ENCODE data around the gene MYOCOS. TPM values are rescaled to one million over a fixed set of nuclear protein-coding genes. Genes with fewer than 3 reads are reported as not detected.
"Not testable (repeated sequence)": the region's sequence is repeated elsewhere in the genome, so short reads cannot be mapped to it uniquely, and the experiment has no call there.

MYOCOS gene
- polyA plus RNA-seq, 1 experiment = not detected

DNA sequence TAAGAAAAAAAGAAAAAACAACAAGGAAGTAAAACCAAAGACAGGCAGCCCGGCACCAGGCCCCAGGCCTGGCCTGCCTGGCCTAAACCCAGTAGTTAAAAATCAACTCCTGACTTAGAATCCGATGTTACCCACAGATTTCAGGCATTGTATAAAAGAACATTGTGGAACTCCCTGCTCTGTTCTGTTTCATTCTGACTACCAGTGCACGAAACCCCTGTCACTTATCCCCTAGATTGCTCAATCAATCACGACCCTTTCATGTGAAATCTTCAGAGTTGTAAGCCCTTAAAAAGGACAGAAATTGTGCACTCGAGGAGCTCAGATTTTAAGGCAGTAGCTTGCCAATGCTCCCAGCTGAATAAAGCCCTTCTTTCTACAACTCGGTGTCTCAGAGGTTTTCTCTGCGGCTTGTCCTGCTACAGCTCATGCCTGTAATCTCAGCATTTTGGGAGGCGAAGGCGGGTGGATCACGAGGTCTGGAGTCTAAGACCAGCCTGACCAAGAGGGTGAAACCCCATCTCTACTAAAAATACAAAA is 15.6 kb upstream of the MYOCOS start:
- DNase-seq (ENCODE audit: low read depth) = no peak
- TF ChIP-seq, protein P1, sequence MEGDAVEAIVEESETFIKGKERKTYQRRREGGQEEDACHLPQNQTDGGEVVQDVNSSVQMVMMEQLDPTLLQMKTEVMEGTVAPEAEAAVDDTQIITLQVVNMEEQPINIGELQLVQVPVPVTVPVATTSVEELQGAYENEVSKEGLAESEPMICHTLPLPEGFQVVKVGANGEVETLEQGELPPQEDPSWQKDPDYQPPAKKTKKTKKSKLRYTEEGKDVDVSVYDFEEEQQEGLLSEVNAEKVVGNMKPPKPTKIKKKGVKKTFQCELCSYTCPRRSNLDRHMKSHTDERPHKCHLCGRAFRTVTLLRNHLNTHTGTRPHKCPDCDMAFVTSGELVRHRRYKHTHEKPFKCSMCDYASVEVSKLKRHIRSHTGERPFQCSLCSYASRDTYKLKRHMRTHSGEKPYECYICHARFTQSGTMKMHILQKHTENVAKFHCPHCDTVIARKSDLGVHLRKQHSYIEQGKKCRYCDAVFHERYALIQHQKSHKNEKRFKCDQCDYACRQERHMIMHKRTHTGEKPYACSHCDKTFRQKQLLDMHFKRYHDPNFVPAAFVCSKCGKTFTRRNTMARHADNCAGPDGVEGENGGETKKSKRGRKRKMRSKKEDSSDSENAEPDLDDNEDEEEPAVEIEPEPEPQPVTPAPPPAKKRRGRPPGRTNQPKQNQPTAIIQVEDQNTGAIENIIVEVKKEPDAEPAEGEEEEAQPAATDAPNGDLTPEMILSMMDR (IDR thresholded peaks at IDR 0.05; ENCODE audit: insufficient read depth, low read depth, low read length) = no peak
- ChIA-PET POLR2A (no interaction called here), CTCF (interaction anchor here (1.3 kb wide), 1 partner anchor 11 kb away, joined by 4 read pairs; no protein-coding TSS in a partner anchor)
- H3K36me3 ChIP-seq (ENCODE audit: control insufficient read depth, insufficient read depth, low read length) = no peaks in the 10 kb centered on the region
- no peaks in the 10 kb centered on the region for H3K27me3 ChIP-seq (ENCODE audit: control insufficient read depth, insufficient read depth, low read length)
- H3K4me3 ChIP-seq (ENCODE audit: low read depth, low read length) = no peak overlapping the region

DNA sequence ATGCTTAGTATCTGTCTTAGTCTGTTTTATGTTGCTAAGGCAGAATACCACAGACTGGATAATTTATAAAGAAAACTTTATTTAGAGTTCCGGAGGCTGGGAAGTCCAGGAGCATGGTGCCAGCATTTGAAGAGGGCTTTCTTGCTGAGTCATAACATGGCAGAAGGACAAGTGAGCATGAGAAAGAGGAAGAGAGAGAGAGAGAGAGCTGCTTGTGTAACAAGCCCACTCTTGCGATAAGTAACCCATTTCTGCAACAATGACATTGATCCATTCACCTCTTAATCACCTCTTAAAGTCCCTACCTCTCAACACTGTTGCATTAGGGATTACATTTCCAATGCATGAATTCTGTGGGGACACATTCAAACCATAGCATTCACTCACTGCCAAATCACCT is 11.7 kb upstream of the MYOCOS start:
- no peak for DNase-seq (ENCODE audit: low read depth)
- TF ChIP-seq, protein P1 (IDR thresholded peaks at IDR 0.05; ENCODE audit: insufficient read depth, low read depth, low read length) = no peak
- H3K27me3 ChIP-seq (ENCODE audit: control insufficient read depth, insufficient read depth, low read length) = no peaks in the 10 kb centered on the region
- no peak overlapping the region for H3K4me3 ChIP-seq (ENCODE audit: low read depth, low read length)
- ChIA-PET POLR2A (no interaction called here), CTCF (no interaction called here)
- H3K36me3 ChIP-seq (ENCODE audit: control insufficient read depth, insufficient read depth, low read length) = no peaks in the 10 kb centered on the region

GRCh38 chr1:171611306-171611705 is 10.7 kb upstream of the MYOCOS start:
- no peaks in the 10 kb centered on the region for H3K36me3 ChIP-seq (ENCODE audit: control insufficient read depth, insufficient read depth, low read length)
- no peak overlapping the region for H3K4me3 ChIP-seq (ENCODE audit: low read depth, low read length)
- TF ChIP-seq, protein P1 (IDR thresholded peaks at IDR 0.05; ENCODE audit: insufficient read depth, low read depth, low read length) = no peak
- no peaks in the 10 kb centered on the region for H3K27me3 ChIP-seq (ENCODE audit: control insufficient read depth, insufficient read depth, low read length)
- POLR2A ChIA-PET = no interaction called here
- no peak for DNase-seq (ENCODE audit: low read depth)
- CTCF ChIA-PET = no interaction called here

- H3K27me3 ChIP-seq (ENCODE audit: control insufficient read depth, insufficient read depth, low read length) = no peaks in the 10 kb centered on the region
- TF ChIP-seq, protein P1 (IDR thresholded peaks at IDR 0.05; ENCODE audit: insufficient read depth, low read depth, low read length) = no peak
- no peak for DNase-seq (ENCODE audit: low read depth)
- H3K4me3 ChIP-seq (ENCODE audit: low read depth, low read length) = no peak overlapping the region
- ChIA-PET CTCF (no interaction called here), POLR2A (no interaction called here)
- H3K36me3 ChIP-seq (ENCODE audit: control insufficient read depth, insufficient read depth, low read length) = no peaks in the 10 kb centered on the region
Observed at GRCh38 chr1:171613282-171613681, 8.8 kb upstream of the MYOCOS start.

DNA sequence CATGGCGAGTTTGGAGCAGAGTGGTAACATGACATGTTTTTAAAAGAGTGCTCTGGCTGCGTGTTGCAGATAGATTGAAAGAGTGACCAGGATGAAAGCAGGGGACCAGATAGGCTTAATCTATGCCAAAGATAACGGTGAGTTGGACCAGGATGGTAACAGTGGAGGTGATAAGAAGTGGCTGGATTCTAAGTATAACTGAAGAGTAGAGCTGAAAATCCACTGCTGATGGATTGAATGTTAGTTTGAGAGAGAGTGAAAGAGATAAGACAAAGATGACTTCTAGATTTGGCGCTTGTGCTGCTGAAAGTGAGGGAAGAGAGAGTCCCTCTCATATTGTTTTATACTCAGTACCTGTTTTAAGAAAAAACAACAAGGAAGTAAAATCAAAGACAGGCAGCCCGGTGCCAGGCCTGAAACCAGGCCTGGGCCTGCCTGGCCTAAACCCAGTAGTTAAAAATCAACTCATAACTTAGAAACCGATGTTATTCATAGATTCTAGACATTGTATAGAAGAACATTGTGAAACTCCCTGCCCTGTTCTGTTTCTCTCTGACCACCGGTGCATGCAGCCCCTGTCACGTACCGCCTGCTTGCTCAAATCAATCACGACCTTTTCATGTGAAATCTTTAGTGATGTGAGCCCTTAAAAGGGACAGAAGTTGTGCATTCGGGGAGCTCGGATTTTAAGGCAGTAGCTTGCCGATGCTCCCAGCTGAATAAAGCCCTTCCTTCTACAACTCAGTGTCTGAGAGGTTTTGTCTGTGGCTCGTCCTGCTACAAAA is 6.7 kb upstream of the MYOCOS start:
- DNase-seq (ENCODE audit: low read depth); H3K27me3 ChIP-seq (ENCODE audit: control insufficient read depth, insufficient read depth, low read length); H3K36me3 ChIP-seq (ENCODE audit: control insufficient read depth, insufficient read depth, low read length); CTCF ChIA-PET; H3K4me3 ChIP-seq (ENCODE audit: low read depth, low read length); POLR2A ChIA-PET: not testable (repeated sequence)

- Histone ChIP-seq H3K4me3 (ENCODE audit: low read depth, low read length) (no peak overlapping the region), H3K36me3 (ENCODE audit: control insufficient read depth, insufficient read depth, low read length) (no peaks in the 10 kb centered on the region), H3K27me3 (ENCODE audit: control insufficient read depth, insufficient read depth, low read length) (no peaks in the 10 kb centered on the region)
- TF ChIP-seq, protein P1 (IDR thresholded peaks at IDR 0.05; ENCODE audit: insufficient read depth, low read depth, low read length) = no peak
- DNase-seq (ENCODE audit: low read depth) = no peak
- ChIA-PET CTCF (no interaction called here), POLR2A (no interaction called here)
Observed at GRCh38 chr1:171616586-171616985, 5.5 kb upstream of the MYOCOS start.

Data from BJ (cell line).